AG20443 (cell line): ENCODE results near the gene TARS2.

Experiments used
- DNase-seq: peaks from one replicate; pipeline ENCODE4 v3.0.0; 2012; ENCODE audit warnings: low spot score, mixed read lengths

Gene TARS2

GRCh38 chr1:150507912-150508864 lies 21.0 kb downstream of the TARS2 start, which contains the start of gene ECM1:
ECM1 (plus strand) TSS chr1:150508109; CDS start chr1:150508210, 101 bp downstream.
- peak; percentile 91 for DNase-seq

- peak; percentile 62 for DNase-seq
Measured at GRCh38 chr1:150508982-150509381, 21.8 kb downstream of the TARS2 start.

- DNase-seq: no peak
Measured at GRCh38 chr1:150511551-150511950, 24.3 kb downstream of the TARS2 start.

- DNase-seq: no peak
Measured at GRCh38 chr1:150511985-150512660, 24.9 kb downstream of the TARS2 start.

GRCh38 chr1:150512846-150513245 lies 25.6 kb downstream of the TARS2 start:
- no peak for DNase-seq

GRCh38 chr1:150513351-150513791 lies 26.2 kb downstream of the TARS2 start:
- DNase-seq: peak; percentile 35

GRCh38 chr1:150514260-150514659 lies 27.0 kb downstream of the TARS2 start:
- no peak for DNase-seq

- DNase-seq: no peak
Measured at GRCh38 chr1:150514913-150515327, 27.7 kb downstream of the TARS2 start.

- peak; percentile 99 for DNase-seq
Measured at GRCh38 chr1:150515328-150516049, 28.3 kb downstream of the TARS2 start, which contains the start of gene FALEC. FALEC (plus strand) TSS chr1:150515752.

- DNase-seq: no peak
Measured at GRCh38 chr1:150516050-150516591, 28.9 kb downstream of the TARS2 start.

- no peak for DNase-seq
Measured at GRCh38 chr1:150516616-150517015, 29.4 kb downstream of the TARS2 start.

GRCh38 chr1:150521196-150521968 lies 34.2 kb downstream of the TARS2 start:
- no peak for DNase-seq

GRCh38 chr1:150525348-150525747 lies 38.1 kb downstream of the TARS2 start:
- DNase-seq: no peak

- peak; percentile 64 for DNase-seq
Measured at GRCh38 chr1:150528196-150528595, 41.0 kb downstream of the TARS2 start.

GRCh38 chr1:150529017-150529416 lies 41.8 kb downstream of the TARS2 start:
- peak; percentile 54 for DNase-seq

GRCh38 chr1:150530491-150531159 lies 43.4 kb downstream of the TARS2 start:
- no peak for DNase-seq

GRCh38 chr1:150532860-150533259 lies 45.6 kb downstream of the TARS2 start:
- no peak for DNase-seq

- DNase-seq: no peak
Measured at GRCh38 chr1:150534002-150534401, 46.8 kb downstream of the TARS2 start.

GRCh38 chr1:150535511-150536287 lies 48.5 kb downstream of the TARS2 start:
- DNase-seq: peak; percentile 73
